Liver (tissue), 9 donors: ENCODE results near the gene CFAP299. TPM values are rescaled to one million over a fixed set of nuclear protein-coding genes. Genes with fewer than 3 reads are reported as not detected.

Source experiments
- DNase-seq: peaks from one replicate; pipeline ENCODE4 v3.0.0-alpha.2; 2017; ENCODE audit warnings: low spot score
- H3K27ac ChIP-seq, 2 donors: one replicate each; pipeline ENCODE4 v1.7.0; 2013; ENCODE audit warnings: inconsistent platforms in 2 of 2, low read length in 2 of 2, control low read depth in 1 of 2, low read depth in 1 of 2, mild to moderate bottlenecking in 1 of 2
- H3K27me3 ChIP-seq, 4 donors: one replicate each; pipeline versions ENCODE4 v1.6.1 to v1.7.0; 2013; ENCODE audit warnings: low read length in 3 of 4, inconsistent platforms in 1 of 4, mild to moderate bottlenecking in 1 of 4, moderate library complexity in 1 of 4; ENCODE audit not compliant: control insufficient read depth in 4 of 4, insufficient read depth in 4 of 4
- H3K36me3 ChIP-seq, 4 donors: one replicate each; pipeline versions ENCODE4 v1.6.1 to v1.7.0; 2013; ENCODE audit warnings: low read length in 3 of 4, mild to moderate bottlenecking in 3 of 4, low read depth in 1 of 4, moderate library complexity in 1 of 4; ENCODE audit not compliant: control insufficient read depth in 4 of 4, insufficient read depth in 3 of 4
- H3K4me1 ChIP-seq, 4 donors: one replicate each; pipeline versions ENCODE4 v1.6.1 to v1.7.0; 2013; ENCODE audit warnings: low read length in 3 of 4, mild to moderate bottlenecking in 3 of 4, moderate library complexity in 1 of 4; ENCODE audit not compliant: control insufficient read depth in 4 of 4, insufficient read depth in 4 of 4
- H3K4me3 ChIP-seq, 3 donors: one replicate each; pipeline versions ENCODE4 v1.6.1 to v1.7.0; 2013; ENCODE audit warnings: low read length in 3 of 3, control low read depth in 1 of 3, low read depth in 1 of 3, mild to moderate bottlenecking in 1 of 3
- H3K9ac ChIP-seq, 2 donors: one replicate each; pipeline ENCODE4 v1.7.0; 2013; ENCODE audit warnings: low read length in 2 of 2, mild to moderate bottlenecking in 2 of 2, moderate library complexity in 2 of 2, control low read depth in 1 of 2, low read depth in 1 of 2
- H3K9me3 ChIP-seq, 4 donors: one replicate each; pipeline versions ENCODE4 v1.6.1 to v1.7.0; 2013; ENCODE audit warnings: low read length in 3 of 4; ENCODE audit not compliant: control insufficient read depth in 4 of 4
- EGR1 ChIP-seq, 2 donors: IDR thresholded peaks; 2 replicates each; pipeline ENCODE4 v1.6.1; 2016 to 2018; ENCODE audit warnings: antibody characterized with exemption in 2 of 2, low read depth in 2 of 2
- FOXA1 ChIP-seq: IDR thresholded peaks from 2 replicates; pipeline ENCODE4 v1.6.1; 2016; ENCODE audit warnings: antibody characterized with exemption
- FOXA2 ChIP-seq: IDR thresholded peaks from 2 replicates; pipeline ENCODE4 v1.6.1; 2016; ENCODE audit warnings: antibody characterized with exemption
- GABPA ChIP-seq, 2 donors: IDR thresholded peaks in 1 of 2; conservative IDR thresholded peaks in 1 of 2; 2 replicates each; pipeline ENCODE4 v1.6.1; 2016; ENCODE audit warnings: antibody characterized with exemption in 2 of 2, mild to moderate bottlenecking in 1 of 2, moderate library complexity in 1 of 2
- HNF4A ChIP-seq, 2 donors: conservative IDR thresholded peaks; 2 replicates each; pipeline ENCODE4 v1.6.1; 2016; ENCODE audit warnings: antibody characterized with exemption in 2 of 2, mild to moderate bottlenecking in 2 of 2
- HNF4G ChIP-seq: IDR thresholded peaks from 2 replicates; pipeline ENCODE4 v1.6.1; 2016; ENCODE audit warnings: antibody characterized with exemption
- JUND ChIP-seq, 2 donors: IDR thresholded peaks; 2 replicates each; pipeline ENCODE4 v1.6.1; 2016; ENCODE audit warnings: antibody characterized with exemption in 2 of 2
- NR2F2 ChIP-seq: IDR thresholded peaks from 2 replicates; pipeline ENCODE4 v1.6.1; 2016; ENCODE audit warnings: antibody characterized with exemption
- RAD21 ChIP-seq, 2 donors: IDR thresholded peaks; 2 replicates each; pipeline ENCODE4 v1.6.1; 2016; ENCODE audit warnings: antibody characterized with exemption in 2 of 2, mild to moderate bottlenecking in 2 of 2
- REST ChIP-seq: IDR thresholded peaks from 2 replicates; pipeline ENCODE4 v1.6.1; 2016; ENCODE audit warnings: antibody characterized with exemption, mild to moderate bottlenecking
- RXRA ChIP-seq, 2 donors: IDR thresholded peaks; 2 replicates each; pipeline ENCODE4 v1.6.1; 2017 to 2018; ENCODE audit warnings: antibody characterized with exemption in 2 of 2, mild to moderate bottlenecking in 1 of 2
- TAF1 ChIP-seq: conservative IDR thresholded peaks from 2 replicates; pipeline ENCODE4 v1.6.1; 2016; ENCODE audit warnings: antibody characterized with exemption, mild to moderate bottlenecking
- YY1 ChIP-seq: IDR thresholded peaks from 2 replicates; pipeline ENCODE4 v1.6.1; 2016; ENCODE audit warnings: antibody characterized with exemption, mild to moderate bottlenecking
- ZBTB33 ChIP-seq: IDR thresholded peaks from 2 replicates; pipeline ENCODE4 v1.6.1; 2016; ENCODE audit warnings: antibody characterized with exemption
- WGBS: extraction: QIAGEN DNeasy Blood & Tissue Kit; methylation state at CpG from one replicate; pipeline ENCODE4 v1.1.7; 2013; 5-methylcytosine and 5-hydroxymethylcytosine counted together
- polyA plus RNA-seq, 2 donors: library from polyadenylated mRNA; stranded (reverse) in 1 of 2; unstranded in 1 of 2; fragments of 200-250 nt in 1 of 2; fragments of >200 nt in 1 of 2; fragmentation: Nextera tagmentation in 1 of 2; extraction: Ambion mirVana in 1 of 2; gene quantifications; one replicate each; pipeline versions ENCODE4 v1.2.1 to v1.2.3, GENCODE V29; 2013 to 2015
- total RNA-seq, 2 donors: library from RNA; depleted of rRNA; stranded (reverse); fragments of >200 nt; gene quantifications; one replicate each; pipeline ENCODE4 v1.2.3, GENCODE V29; 2014
- TF ChIP-seq, protein P1 (sequence below): fragments of 150-350 bp; IDR thresholded peaks from 2 replicates; pipeline ENCODE4 v1.5.1; 2017; ENCODE audit warnings: improper control_type of control experiment, low read depth, low read length; ENCODE audit not compliant: missing input control
- TF ChIP-seq, protein P2 (sequence below): IDR thresholded peaks from 2 replicates; pipeline ENCODE4 v1.6.1; 2016; ENCODE audit warnings: antibody characterized with exemption
- TF ChIP-seq, protein P3 (sequence below): IDR thresholded peaks from 2 replicates; pipeline ENCODE4 v1.6.1; 2016; ENCODE audit warnings: antibody characterized with exemption
- donor health status: healthy.
- donor health status: healthy.
- donor health status: healthy.
- donor health status: healthy.
- donor health status: healthy.

CFAP299 gene
- total and polyA plus RNA-seq, 4 donors: not detected

- no peaks in the 10 kb centered on the region for H3K4me1 ChIP-seq
- H3K9me3 ChIP-seq: peaks cover 0 to 10% (median 0%) of the 10 kb centered on the region in 4 donors
- H3K36me3 ChIP-seq: no peaks in the 10 kb centered on the region
- DNase-seq: no peak
- H3K27me3 ChIP-seq: no peaks in the 10 kb centered on the region
- no peak overlapping the region for H3K9ac ChIP-seq
- TF ChIP-seq NR2F2: no peak
- TF ChIP-seq, protein P1, sequence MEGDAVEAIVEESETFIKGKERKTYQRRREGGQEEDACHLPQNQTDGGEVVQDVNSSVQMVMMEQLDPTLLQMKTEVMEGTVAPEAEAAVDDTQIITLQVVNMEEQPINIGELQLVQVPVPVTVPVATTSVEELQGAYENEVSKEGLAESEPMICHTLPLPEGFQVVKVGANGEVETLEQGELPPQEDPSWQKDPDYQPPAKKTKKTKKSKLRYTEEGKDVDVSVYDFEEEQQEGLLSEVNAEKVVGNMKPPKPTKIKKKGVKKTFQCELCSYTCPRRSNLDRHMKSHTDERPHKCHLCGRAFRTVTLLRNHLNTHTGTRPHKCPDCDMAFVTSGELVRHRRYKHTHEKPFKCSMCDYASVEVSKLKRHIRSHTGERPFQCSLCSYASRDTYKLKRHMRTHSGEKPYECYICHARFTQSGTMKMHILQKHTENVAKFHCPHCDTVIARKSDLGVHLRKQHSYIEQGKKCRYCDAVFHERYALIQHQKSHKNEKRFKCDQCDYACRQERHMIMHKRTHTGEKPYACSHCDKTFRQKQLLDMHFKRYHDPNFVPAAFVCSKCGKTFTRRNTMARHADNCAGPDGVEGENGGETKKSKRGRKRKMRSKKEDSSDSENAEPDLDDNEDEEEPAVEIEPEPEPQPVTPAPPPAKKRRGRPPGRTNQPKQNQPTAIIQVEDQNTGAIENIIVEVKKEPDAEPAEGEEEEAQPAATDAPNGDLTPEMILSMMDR: no peak
- no peak for TF ChIP-seq GABPA (IDR thresholded peaks at IDR 0.05 in 1 of 2, conservative IDR thresholded peaks at IDR 0.05 in 1 of 2)
- TF ChIP-seq HNF4G: no peak
- TF ChIP-seq HNF4A (conservative IDR thresholded peaks at IDR 0.05): no peak
- TF ChIP-seq ZBTB33: no peak
- TF ChIP-seq, protein P2, sequence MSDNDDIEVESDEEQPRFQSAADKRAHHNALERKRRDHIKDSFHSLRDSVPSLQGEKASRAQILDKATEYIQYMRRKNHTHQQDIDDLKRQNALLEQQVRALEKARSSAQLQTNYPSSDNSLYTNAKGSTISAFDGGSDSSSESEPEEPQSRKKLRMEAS: no peak
- TF ChIP-seq FOXA1: no peak
- no peak for TF ChIP-seq REST
- TF ChIP-seq, protein P3, sequence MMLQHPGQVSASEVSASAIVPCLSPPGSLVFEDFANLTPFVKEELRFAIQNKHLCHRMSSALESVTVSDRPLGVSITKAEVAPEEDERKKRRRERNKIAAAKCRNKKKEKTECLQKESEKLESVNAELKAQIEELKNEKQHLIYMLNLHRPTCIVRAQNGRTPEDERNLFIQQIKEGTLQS: no peak
- no peak for TF ChIP-seq RAD21 (IDR thresholded peaks at IDR 0.05)
- TF ChIP-seq RXRA (IDR thresholded peaks at IDR 0.05): no peak
- TF ChIP-seq TAF1: no peak
- no peak for TF ChIP-seq YY1
- no peak for TF ChIP-seq JUND (IDR thresholded peaks at IDR 0.05)
- 54% methylated on average over 4 of the region's 4 CpGs for WGBS
- no peak overlapping the region for H3K4me3 ChIP-seq
- no peak overlapping the region for H3K27ac ChIP-seq
Measured at GRCh38 chr4:80500613-80501012, 165.1 kb downstream of the CFAP299 start.

DNA sequence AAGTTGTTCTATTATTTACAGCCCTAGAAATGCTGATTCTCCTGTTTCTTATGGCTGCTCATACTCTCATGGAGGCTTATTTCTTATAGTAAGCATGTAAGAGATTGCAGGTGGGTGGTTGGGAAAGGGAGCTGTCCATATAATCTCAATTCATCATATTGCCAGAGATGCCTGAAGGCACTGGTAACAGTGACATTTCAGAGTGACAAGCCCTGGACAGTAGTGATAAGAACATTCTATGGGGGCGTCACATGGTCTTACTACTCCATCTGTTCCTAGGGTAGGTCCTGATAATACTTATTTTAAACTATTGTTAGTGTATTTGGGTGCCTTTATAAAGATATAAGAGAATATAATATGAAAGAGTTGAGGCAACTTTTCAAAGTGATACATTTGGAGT is 171.5 kb downstream of the CFAP299 start:
- Histone ChIP-seq H3K9me3 (no peaks in the 10 kb centered on the region), H3K27me3 (peaks cover 0 to 3% (median 0%) of the 10 kb centered on the region in 4 donors), H3K9ac (no peak overlapping the region), H3K27ac (no peak overlapping the region), H3K4me3 (no peak overlapping the region), H3K4me1 (no peaks in the 10 kb centered on the region), H3K36me3 (no peaks in the 10 kb centered on the region)
- WGBS: 32% methylated on average over 1 of the region's 1 CpG
- DNase-seq: no peak
- TF ChIP-seq NR2F2 (no peak), JUND (IDR thresholded peaks at IDR 0.05) (no peak), RAD21 (IDR thresholded peaks at IDR 0.05) (no peak), EGR1 (IDR thresholded peaks at IDR 0.05; ENCODE audit: low read depth in 2 of 2) (no peak), RXRA (IDR thresholded peaks at IDR 0.05) (no peak), REST (no peak), FOXA2 (no peak), HNF4G (no peak), HNF4A (conservative IDR thresholded peaks at IDR 0.05) (no peak), FOXA1 (no peak), TAF1 (no peak), ZBTB33 (no peak), YY1 (no peak), GABPA (IDR thresholded peaks at IDR 0.05 in 1 of 2, conservative IDR thresholded peaks at IDR 0.05 in 1 of 2) (no peak)
- TF ChIP-seq, protein P2: no peak
